AG08396 (cell line): ENCODE data around the gene ZNF507.

Experiments
- DNase-seq: peaks from one replicate; pipeline ENCODE4 v3.0.0; 2012; ENCODE audit warnings: low spot score, mixed read lengths

ZNF507 gene

DNA sequence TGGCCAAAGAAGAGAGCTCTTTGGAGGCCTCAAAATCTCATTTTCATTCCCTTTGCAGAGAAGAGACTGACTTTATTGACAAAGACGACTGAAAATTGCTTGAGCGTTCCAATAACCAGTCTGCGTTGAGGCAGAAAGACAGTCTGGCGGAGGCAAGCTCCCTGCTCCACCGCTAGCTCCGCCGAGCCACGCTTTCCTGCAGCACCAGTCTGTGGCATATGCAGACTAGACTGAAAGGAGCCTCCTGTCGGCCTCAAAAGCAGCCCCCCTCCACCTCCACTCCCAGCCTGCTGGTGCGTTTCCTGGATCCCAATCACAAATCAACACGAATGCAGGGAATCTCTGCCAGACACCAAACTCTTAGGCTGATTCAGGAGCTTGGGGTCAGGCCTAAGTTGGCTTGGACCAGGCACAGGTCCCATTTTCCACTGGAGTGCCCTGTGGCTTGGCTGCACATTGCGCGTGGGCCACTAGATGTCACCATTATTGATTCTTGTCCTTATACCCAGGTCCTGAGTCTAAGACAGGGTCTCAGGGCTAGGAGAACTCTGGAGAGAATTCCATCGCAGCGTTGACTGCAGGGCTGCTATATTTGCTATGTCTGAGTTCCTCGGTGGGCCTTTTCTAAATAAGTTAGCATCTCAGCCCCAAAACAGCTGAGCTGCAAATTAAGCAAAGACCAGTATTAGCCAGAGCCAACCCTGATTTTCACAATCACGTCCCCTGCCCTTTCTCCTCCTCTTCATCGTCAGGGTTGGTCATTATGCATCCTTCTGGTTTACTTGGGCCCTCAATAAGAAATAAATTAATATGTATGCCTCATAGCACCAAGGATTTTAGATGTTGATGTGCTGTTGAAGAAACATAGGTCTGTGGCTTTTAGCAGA, 5.2 kb upstream of the ZNF507 start:
- peak; percentile 62 for DNase-seq

DNA sequence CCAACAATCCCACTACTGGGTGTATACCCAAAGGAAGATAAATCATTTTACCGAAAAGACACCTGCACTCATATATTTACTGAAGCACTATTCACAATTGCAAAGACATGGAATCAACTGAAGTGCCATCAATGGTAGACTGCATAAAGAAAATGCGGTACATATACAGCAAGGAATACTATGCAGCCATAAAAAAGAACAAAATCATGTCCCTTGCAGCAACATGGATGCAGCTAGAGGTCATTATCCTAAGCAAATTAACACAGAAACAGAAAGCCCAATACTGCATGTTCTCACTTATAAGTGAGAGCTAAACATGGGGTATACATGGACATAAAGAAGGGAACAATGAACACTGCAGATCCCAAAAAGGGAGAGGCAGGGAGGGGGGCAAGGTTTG, 2.7 kb upstream of the ZNF507 start:
- no peak for DNase-seq

DNA sequence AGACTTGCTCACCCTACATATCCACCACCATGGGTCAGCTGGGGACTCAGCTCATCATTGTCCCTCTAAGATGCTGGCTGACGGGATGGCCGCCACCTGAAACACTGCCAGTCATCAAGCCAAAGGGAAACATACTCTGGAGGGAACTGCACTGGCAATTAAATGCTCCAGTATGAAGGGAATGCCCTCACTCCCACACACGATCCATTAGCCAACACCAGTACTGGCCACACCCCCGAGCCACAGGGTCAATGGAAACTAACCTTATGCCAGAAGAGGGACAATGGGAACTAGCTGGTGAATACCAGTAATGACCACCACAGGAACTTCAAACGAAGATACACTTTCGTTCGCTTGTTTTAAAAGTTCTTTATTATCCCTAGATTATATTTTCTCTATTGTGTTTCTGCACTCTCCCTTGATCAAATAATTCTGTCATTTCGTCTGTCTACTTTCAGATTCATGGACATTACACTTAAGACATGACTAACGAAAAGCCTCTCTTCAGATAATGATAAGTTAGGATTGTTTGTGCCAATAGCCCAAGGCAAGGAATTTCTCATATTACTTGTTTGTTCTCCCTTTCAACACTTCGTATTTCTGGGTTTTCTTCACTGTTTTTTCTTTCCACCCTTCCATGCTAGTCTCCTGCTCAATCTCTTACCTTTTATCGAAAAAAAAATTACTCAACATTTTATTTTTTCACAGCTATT, 1.7 kb upstream of the ZNF507 start:
- DNase-seq: no peak

DNA sequence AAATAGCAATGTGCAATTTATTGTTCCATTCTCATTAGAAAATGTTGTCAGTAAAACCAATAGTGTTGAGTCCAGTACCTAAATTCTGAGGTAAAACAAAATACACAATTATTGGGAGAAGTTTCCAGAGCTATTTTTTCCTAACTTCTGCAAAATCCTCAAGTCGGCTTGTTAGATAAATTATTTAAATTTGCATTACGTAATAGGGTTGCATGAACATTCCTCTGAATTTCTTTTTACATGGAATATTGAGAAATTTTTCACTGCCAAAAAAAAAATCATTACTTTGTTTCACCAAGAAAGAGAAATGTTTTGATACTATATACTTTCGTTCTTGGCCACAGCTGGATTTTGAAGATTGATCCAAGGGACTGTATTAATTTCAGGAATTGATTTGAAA, 1.5 kb downstream of the ZNF507 start:
- DNase-seq: no peak

DNA sequence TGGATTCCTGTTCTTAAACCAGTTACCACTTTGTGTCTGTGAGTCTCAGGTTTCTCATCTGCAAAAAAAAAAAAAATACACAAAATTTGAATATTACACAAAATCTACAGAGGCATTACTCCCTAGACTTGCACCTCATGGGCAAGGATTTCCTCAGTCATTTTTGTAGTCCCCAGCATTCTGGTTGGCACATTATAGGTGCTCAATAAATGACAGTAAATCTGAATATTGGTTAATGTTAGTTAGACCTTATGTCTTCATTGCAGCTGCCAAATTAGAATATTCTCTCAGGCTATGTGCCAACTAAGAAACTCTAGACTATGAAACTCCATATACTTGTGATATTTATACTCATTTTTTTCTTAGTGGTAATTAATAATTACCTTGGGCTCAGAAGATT, 2.2 kb downstream of the ZNF507 start:
- no peak for DNase-seq

DNA sequence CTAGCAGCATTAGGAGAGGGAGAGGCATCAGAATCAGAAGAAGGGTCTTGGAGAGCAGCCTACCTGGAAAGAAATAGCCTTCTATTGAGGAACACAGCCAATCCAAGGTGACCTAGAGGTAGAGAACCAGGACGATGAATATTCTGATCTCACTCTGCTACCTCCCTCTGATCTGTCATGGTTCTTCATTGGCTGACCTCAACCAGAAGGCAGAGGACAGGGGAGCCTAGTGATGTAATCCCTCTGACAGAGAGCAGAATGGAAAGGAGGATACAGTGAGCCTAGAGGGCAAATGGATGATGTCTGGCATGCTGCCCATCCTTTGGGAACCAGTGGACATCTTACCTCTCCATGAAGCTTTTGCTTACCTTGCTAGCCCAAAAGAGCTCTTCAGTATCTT, 3.6 kb downstream of the ZNF507 start:
- no peak for DNase-seq

DNA sequence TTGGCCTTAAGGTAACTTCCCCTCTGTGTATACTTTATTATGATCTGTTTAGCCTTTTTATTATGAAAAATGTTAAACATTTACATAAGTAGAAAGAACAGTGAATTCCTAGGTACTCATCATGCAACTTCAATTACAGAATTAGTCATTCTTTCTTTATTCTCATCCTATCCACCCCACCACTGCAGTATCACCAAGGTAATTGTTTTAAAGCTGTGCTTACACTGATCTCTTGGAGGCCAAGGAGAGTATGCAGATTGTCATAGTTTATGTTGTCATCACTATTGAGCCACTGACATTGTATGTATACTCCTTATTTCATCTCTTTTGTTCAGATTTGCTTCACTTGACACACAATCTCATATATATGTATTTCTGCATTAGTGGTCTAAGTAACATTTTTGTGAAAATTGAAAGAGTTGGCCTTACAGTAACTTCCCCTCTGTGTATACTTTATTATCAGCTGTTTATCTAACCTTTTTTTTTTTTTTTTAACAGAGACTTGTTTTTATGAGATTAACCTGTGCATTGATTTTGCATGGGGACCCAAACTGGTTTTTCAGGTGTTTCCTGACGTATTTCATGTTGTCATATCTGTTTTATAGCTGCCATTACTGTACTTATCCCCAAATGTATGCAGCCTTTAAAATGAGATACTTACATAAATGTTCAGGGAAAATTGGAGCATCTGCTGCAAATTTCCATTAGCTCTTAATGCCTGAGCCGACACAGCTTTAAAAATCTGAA, 4.5 kb downstream of the ZNF507 start:
- no peak for DNase-seq

DNA sequence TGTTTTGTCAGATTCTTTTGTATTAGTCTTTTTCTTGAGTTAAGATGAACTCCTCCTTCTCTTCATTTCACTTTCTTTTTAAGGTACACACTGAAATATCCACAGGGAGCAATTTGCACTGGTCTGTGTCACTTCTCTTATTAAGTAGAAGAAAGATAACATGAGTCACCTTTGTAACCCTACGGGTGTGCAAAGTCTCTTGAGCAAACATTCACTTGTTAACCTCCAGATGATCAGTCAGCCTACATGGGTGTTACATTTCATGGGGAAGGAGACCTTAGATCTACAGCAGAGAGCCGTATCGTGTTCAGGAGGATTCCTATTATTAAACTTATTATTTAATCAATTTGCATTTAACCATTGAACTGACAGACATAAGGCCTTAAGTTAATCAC, 5.1 kb downstream of the ZNF507 start:
- DNase-seq: no peak

DNA sequence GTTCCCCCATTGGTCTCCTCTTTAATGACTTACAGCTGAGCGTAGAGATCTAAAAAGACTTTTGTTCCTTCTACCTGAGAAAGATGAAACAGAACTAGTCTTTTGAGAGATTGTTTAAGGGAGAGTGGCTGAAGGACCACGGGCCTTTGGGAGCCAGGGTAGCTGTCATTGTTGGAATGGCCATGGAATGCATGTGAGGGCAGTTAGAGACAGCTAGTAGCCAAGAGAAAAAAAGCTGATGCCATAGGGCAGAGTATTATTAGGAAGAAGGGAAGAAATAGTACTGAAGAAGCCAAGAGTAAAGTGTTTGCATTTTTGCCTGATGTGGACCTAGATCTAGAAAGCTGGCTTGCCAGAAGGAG, 5.6 kb downstream of the ZNF507 start:
- DNase-seq: no peak

DNA sequence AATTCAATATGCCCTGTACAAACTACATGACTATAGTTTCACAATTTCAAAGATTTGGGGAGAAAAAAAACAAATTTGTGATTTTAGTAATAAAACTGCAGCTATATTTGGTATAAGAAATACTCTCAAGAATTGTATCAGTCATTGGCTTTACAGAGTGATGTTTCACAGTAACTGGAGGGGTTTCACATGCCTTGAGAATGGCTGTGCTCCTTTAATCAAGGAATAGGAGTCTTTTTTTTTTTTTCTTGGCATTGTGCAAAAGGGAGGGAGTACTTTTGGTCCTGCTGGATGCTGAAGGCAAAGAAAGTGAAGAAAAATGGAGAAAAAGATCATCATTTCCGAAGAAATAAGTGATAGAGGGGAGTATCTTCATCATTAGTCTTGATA, 6.8 kb downstream of the ZNF507 start:
- no peak for DNase-seq

DNA sequence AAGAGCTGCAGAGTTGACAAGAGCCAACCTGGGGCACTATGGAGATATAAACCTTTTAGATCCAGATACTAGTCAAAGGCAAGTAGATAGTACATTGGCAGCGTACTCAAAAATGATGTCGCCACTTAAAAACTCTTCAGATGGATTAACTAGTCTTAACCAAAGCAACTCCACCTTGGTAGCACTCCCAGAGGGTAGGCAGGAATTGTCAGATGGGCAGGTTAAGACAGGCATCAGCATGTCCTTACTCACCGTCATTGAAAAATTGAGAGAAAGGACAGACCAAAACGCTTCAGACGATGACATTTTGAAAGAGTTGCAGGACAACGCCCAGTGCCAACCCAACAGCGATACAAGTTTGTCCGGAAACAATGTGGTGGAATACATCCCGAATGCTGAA, 8.9 kb downstream of the ZNF507 start:
- no peak for DNase-seq

DNA sequence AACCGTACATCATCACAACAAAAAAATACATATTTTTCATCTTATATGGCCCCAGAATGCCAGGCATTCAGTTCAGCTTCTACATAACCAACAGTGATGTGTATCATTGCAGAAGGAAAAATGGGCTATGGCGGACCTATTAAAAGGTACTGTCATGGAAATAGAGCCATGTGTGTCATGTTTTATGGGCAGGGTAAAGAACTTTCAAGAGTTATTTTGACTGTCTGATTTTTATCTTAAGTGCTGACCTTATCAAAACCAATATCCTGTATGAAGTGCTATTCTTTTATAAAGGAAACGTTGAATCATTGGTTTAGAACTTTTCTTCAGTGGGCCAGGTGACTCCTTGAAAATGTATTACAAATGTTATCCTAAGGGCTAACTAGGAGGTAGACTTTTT, 9.9 kb downstream of the ZNF507 start:
- DNase-seq: no peak

DNA sequence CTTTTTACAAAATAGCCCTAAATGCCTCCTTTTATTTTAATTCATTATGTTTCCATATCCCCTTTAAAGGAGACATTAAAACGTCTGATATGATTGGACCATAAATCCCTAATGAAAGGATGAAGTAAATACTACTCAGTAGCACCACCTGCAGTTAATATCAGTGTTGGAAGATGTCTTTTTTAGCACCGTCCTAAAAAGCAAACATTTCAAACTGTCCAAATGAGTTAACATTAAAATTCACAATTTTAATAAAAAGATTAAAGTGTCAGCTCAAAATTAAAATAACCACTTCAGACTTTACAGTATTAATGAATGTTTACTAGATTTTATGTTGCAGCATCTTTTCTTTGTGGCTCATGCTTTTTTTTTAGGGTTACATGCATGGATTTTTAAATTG, 12.3 kb downstream of the ZNF507 start:
- no peak for DNase-seq

DNA sequence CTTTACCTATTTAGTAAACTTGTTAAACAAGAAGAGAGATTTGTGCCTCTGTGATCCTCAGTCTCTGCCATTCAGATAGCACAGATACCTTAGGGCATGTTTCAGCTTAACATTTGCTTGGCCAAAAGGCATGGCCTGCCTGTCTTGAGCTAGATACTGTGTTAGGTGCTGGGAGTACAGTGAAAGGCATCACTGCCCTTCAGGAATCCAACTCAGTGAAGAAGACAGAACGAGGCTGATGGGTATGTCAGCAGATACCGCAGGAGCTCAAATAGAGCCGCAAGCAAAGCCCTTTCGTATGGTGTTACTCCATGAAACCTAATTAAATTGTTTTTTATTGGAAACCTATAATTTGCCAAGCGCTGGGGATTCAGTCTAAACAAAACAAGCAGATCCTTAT, 12.9 kb downstream of the ZNF507 start:
- no peak for DNase-seq

DNA sequence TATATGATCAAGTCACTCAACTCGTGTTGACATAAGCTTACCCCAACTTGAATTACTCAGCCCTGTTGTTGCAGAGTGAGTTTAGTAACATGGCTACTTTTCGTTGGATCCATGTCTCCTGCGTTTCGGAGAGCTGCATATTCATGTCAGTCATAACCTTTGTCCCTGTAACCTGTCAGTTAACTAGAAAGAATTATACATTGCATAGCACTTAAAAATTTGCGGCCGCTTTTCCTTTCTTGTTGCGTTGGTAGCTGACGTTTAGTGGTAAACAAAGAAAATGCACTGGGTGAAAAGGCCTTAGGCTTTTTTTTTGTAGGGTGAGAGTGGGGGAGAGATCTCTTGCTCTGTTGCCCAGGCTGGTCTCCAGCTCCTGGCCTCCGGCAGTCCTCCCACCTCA, 14.2 kb downstream of the ZNF507 start:
- no peak for DNase-seq

DNA sequence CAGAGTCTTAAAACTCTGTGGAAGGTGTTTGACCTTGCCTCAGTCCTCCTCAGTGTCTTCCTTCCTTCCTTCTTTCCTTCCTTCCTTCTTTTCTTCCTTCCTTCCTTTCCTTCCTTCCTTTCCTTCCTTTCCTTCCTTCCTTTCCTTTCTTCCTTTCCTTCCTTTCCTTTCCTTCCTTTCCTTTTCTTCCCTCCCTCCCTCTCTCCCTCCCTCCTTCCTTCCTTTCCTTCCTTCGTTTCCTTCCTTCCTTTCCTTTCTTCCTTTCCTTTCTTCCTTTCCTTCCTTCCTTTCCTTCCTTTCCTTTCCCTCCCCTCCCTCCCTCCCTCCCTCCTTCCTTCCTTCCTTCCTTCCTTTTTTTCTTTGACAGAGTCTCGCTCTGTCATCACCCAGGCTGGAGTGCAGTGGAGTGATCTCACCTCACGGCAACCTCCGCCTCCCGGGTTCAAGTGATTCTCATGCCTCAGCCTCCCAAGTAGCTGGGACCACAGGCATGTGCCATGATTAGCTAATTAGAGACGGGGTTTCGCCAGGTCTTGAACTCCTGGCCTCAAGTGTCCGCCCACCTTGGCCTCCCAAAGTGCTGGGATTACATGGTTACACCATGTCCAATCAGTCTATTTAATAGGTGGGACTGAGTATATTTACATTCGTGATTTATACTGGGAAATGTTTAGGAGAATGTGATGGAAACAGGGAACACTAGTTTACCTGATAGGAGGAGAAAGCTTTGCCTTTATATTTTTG, 16.3 kb downstream of the ZNF507 start:
- no peak for DNase-seq

DNA sequence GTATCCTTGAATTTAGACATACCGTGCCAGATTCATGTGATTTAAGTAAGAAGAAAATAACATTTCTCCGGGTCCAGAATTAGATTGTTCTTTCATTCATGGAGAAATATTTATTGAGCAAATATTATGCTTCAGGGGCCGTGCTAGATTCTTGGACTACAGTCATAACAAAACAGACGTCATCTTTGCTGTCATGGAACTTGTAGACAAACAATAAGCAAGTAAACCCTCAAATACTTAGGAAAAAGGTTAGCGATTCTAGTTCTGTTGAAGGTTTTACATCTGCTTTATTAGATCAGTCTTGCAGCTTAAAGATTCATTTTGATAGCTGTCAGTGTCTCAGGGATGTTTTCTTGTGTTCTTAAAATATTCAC, 16.9 kb downstream of the ZNF507 start:
- DNase-seq: no peak

DNA sequence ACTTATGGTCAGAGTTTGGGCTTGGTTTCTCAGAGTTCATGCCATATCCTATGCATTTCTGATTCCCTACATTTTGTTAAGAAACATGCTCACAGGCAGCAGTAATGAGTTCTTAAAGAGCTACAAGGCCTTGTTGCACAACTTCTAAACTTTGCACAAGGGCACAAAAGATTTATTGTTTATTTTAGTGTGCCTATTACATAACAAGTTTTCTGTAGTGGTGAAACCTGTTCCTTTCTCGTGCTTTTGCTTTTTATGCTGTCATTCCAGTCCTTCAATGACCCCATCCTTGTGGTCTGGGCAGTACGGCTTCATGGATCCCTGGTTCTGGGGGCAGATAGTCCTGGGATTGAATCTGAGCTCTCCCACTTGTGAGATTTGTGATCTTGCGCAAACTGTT, 17.8 kb downstream of the ZNF507 start:
- DNase-seq: no peak

DNA sequence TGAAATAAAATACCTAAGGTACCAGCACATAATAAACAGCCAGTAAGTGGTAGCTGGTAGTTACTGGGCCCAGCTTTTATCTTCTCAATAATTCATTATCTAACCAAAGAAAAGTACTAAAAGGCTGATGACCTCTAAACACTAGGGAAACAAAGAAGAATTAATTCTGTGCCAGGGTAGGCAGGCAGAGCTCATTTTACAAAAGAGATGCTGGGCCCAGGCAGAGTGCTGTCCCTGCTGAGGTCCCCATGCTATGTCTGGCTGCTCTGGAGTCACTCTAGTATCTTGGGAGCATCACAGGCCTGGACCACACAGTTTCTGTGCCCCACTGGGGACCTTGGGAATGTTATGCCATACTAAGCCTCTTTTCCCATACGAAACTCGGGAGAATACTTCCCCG, 18.2 kb downstream of the ZNF507 start:
- DNase-seq: no peak

DNA sequence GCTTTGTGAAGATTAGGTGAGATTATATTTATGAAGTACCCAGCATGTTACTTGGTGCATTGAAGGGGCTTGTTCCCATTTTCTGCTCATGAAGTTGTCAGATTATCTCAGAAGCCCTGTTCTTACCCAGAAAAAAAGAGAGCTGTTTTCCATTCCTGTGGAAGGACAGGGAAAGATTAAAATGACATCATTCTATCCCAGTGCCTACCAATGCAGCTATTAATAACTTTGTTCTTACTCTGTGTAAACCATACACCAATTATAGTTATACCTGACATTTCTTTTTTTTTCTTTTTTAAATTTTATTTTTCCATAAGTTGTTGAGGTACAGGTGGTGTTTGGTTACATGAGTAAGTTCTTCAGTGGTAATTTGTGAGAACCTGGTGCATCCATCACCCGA, 18.6 kb downstream of the ZNF507 start:
- no peak for DNase-seq

DNA sequence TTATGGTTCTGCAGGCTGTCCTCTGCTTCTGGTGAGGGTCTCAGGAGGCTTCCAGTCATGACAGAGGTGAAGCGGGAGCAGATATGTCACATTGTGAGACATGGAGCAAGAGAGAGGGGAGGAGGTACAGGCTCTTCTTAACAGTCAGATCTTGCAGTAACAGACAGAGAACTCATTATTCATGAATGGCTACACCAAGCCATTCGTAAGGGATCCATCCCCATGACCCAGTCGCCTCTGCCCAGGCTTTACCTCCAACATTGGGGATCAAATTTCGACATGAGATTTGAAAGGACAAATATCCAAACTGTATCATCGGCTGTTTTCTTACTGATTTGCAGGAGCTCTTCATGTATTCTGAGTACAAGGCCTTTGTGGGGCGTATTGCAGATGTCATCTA, 21.7 kb downstream of the ZNF507 start:
- no peak for DNase-seq

DNA sequence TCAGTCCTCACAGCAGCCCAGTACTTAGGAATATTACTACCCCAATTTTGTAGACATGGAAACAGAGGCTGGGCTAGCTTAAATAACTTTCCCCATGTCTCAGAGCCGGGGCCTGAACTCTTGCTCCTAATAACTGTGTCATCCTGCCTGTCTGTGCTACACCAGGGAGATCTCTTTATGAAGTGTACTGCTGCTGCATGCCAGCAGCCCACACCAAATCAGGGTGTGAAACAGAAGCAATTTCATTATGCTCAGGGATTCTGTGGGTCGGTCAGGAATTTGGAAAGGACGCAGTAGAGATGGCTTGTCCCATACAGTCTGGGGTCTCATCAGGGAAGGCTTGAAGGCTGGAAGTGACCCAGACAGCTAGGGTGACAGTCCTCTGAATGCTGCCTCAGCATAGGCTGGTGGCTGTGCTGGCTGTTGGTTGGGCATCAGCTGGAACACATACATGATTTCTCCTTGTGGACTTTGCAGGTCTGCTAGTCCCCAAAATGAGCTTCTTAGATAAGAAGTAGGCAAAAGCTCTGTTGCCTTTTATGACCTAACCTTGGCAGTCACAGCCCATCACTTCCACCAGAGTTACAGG, 22.6 kb downstream of the ZNF507 start:
- DNase-seq: no peak
